CD14-positive monocyte (primary cell): ENCODE measurements around the gene S100P. TPM values are rescaled to one million over a fixed set of nuclear protein-coding genes. Genes with fewer than 3 reads are reported as not detected.

Experiments
- DNase-seq, 3 donors: peaks; one replicate each; pipeline ENCODE4 v3.0.0-alpha.2; 2011 to 2022
- H2AFZ ChIP-seq: 2 replicates; pipeline ENCODE4 v1.6.0; 2012; ENCODE audit warnings: mild to moderate bottlenecking, low read depth, low read length, inconsistent platforms; ENCODE audit not compliant: insufficient read depth, poor library complexity, severe bottlenecking
- H3K27ac ChIP-seq, 2 donors: 1 replicate in 1 of 2; 2 replicates in 1 of 2; pipeline ENCODE4 v1.5.1; 2012 to 2013; ENCODE audit warnings: low read length in 2 of 2, control low read depth in 1 of 2, inconsistent platforms in 1 of 2, low read depth in 1 of 2, mild to moderate bottlenecking in 1 of 2
- H3K27me3 ChIP-seq, 2 donors: one replicate each; pipeline versions ENCODE4 v1.6.0 to v1.6.1; 2011 to 2013; ENCODE audit warnings: low read length in 2 of 2; ENCODE audit not compliant: control insufficient read depth in 2 of 2, insufficient read depth in 2 of 2
- H3K36me3 ChIP-seq, 2 donors: replicated peaks in 1 of 2; 1 replicate in 1 of 2; 2 replicates in 1 of 2; pipeline versions ENCODE4 v1.5.1 to v1.6.1; 2012 to 2013; ENCODE audit warnings: low read length in 2 of 2, control low read depth in 1 of 2, inconsistent platforms in 1 of 2, mild to moderate bottlenecking in 1 of 2; ENCODE audit not compliant: insufficient read depth in 2 of 2, control insufficient read depth in 1 of 2
- H3K4me1 ChIP-seq, 2 donors: 1 replicate in 1 of 2; 2 replicates in 1 of 2; pipeline versions ENCODE4 v1.5.1 to v1.6.1; 2012 to 2013; ENCODE audit warnings: low read length in 2 of 2, control low read depth in 1 of 2, inconsistent platforms in 1 of 2, mild to moderate bottlenecking in 1 of 2, moderate library complexity in 1 of 2; ENCODE audit not compliant: insufficient read depth in 2 of 2, control insufficient read depth in 1 of 2
- H3K4me2 ChIP-seq: replicated peaks from 2 replicates; pipeline ENCODE3; 2012; ENCODE audit warnings: low read length, moderate library complexity, mild to moderate bottlenecking; ENCODE audit not compliant: poor library complexity, severe bottlenecking; ENCODE audit errors: extremely low read depth
- H3K4me3 ChIP-seq, 3 experiments: fragments of 200-600 bp in 1 of 3; sonication (generic) in 1 of 3; replicated peaks in 1 of 3; 1 replicate in 2 of 3; 2 replicates in 1 of 3; pipeline ENCODE4 v1.5.1; 2011 to 2013; ENCODE audit warnings: low read length in 3 of 3, mild to moderate bottlenecking in 3 of 3, control low read depth in 2 of 3, low read depth in 2 of 3, inconsistent platforms in 1 of 3, moderate library complexity in 1 of 3
- H3K79me2 ChIP-seq: 2 replicates; pipeline ENCODE4 v1.6.0; 2012; ENCODE audit warnings: mild to moderate bottlenecking, control low read depth, inconsistent platforms, low read length, moderate library complexity; ENCODE audit not compliant: insufficient read depth
- H3K9ac ChIP-seq: 2 replicates; pipeline ENCODE4 v1.6.0; 2017; ENCODE audit warnings: low read length, mild to moderate bottlenecking; ENCODE audit not compliant: insufficient read depth, poor library complexity, severe bottlenecking
- H3K9me3 ChIP-seq, 2 donors: replicated peaks in 1 of 2; 1 replicate in 1 of 2; 2 replicates in 1 of 2; pipeline versions ENCODE4 v1.5.1 to v1.6.1; 2012 to 2013; ENCODE audit warnings: low read length in 2 of 2, control low read depth in 1 of 2; ENCODE audit not compliant: control insufficient read depth in 1 of 2, insufficient read depth in 1 of 2
- H4K20me1 ChIP-seq: 2 replicates; pipeline ENCODE4 v1.6.0; 2012; ENCODE audit warnings: mild to moderate bottlenecking, low read length, control low read depth, moderate library complexity; ENCODE audit not compliant: insufficient read depth
- H3K27ac Mint-ChIP-seq, 7 donors: one replicate each; pipeline ENCODE4 v1.8.0; 2020; ENCODE audit warnings: mild to moderate bottlenecking in 7 of 7, mixed read lengths in 7 of 7, moderate library complexity in 6 of 7, inconsistent platforms in 2 of 7
- H3K27me3 Mint-ChIP-seq, 3 donors: one replicate each; pipeline ENCODE4 v1.8.0; 2021 to 2022; ENCODE audit warnings: low read depth in 3 of 3, mild to moderate bottlenecking in 3 of 3, mixed read lengths in 3 of 3, moderate library complexity in 3 of 3, inconsistent platforms in 1 of 3
- H3K36me3 Mint-ChIP-seq, 2 donors: one replicate each; pipeline ENCODE4 v1.8.0; 2020; ENCODE audit warnings: mixed read lengths in 2 of 2, inconsistent platforms in 1 of 2, mild to moderate bottlenecking in 1 of 2
- H3K4me1 Mint-ChIP-seq: one replicate; pipeline ENCODE4 v1.8.0; 2020; ENCODE audit warnings: mild to moderate bottlenecking, mixed read lengths
- H3K4me3 Mint-ChIP-seq, 2 donors: one replicate each; pipeline ENCODE4 v1.8.0; 2020; ENCODE audit warnings: mild to moderate bottlenecking in 2 of 2, mixed read lengths in 2 of 2, moderate library complexity in 1 of 2
- H3K9me3 Mint-ChIP-seq, 7 donors: one replicate each; pipeline ENCODE4 v1.8.0; 2020 to 2022; ENCODE audit warnings: mixed read lengths in 7 of 7, mild to moderate bottlenecking in 6 of 7, moderate library complexity in 6 of 7, inconsistent platforms in 2 of 7
- CTCF ChIP-seq: fragments of 200-600 bp; IDR thresholded peaks from one replicate; pipeline ENCODE4 v1.8.0; 2022; ENCODE audit warnings: antibody characterized with exemption, mild to moderate bottlenecking
- WGBS: methylation state at CpG from one replicate; pipeline ENCODE4 v1.1.5; 2013; ENCODE audit warnings: missing lambda C conversion rate; ENCODE audit not compliant: insufficient coverage; 5-methylcytosine and 5-hydroxymethylcytosine counted together
- intact Hi-C, 2 donors: fragments of 100-400 bp; cut with micrococcal nuclease; formaldehyde crosslinking; loops; one replicate each; pipeline versions ENCODE4 v1.15.0 to v1.15.1; 2023
- polyA plus RNA-seq, 3 donors: library from polyadenylated mRNA; depleted of rRNA in 1 of 3; unstranded in 2 of 3; stranded (reverse) in 1 of 3; fragments of 300-500 nt in 2 of 3; fragments of >200 nt in 1 of 3; fragmentation: Illumina TruSeq in 2 of 3; gene quantifications; 1 replicate in 2 of 3; 2 replicates in 1 of 3; pipeline ENCODE4 v1.2.3, GENCODE V29; 2012 to 2021

Gene S100P
- polyA plus RNA-seq, 3 donors, result 13.6 to 71.2 (median 29.3) TPM

GRCh38 chr4:6665320-6665654, 28.4 kb upstream of the S100P start:
- Mint-ChIP-seq H3K27ac (no peak overlapping the region), H3K4me1 (peaks cover 2% of the 10 kb centered on the region), H3K36me3 (no peaks in the 10 kb centered on the region), H3K9me3 (peaks cover 0 to 13% (median 4%) of the 10 kb centered on the region in 7 donors), H3K27me3 (peaks cover 2 to 43% (median 37%) of the 10 kb centered on the region in 3 donors), H3K4me3 (no peak overlapping the region)
- no peak overlapping the region for H3K4me2 ChIP-seq
- no peaks in the 10 kb centered on the region for H3K36me3 ChIP-seq
- H4K20me1 ChIP-seq, result no peaks in the 10 kb centered on the region
- 100% methylated on average over 6 of the region's 9 CpGs for whole genome bisulfite sequencing
- H3K4me1 ChIP-seq, result peaks cover 3 to 8% of the 10 kb centered on the region in 2 donors
- H3K9ac ChIP-seq, result no peak overlapping the region
- no peaks in the 10 kb centered on the region for H3K79me2 ChIP-seq
- H3K27ac ChIP-seq, result no peak overlapping the region
- no peak for TF ChIP-seq CTCF
- no peak overlapping the region for H3K4me3 ChIP-seq
- no peak for DNase-seq
- H3K9me3 ChIP-seq, result peaks cover 0 to 7% of the 10 kb centered on the region in 2 donors
- peaks cover 36 to 51% of the 10 kb centered on the region in 2 donors for H3K27me3 ChIP-seq
- H2AFZ ChIP-seq, result no peak overlapping the region
- intact Hi-C loops, result no loop called here

- H3K4me1 Mint-ChIP-seq, result peaks cover 5% of the 10 kb centered on the region
- intact Hi-C loops, result no loop called here
- peaks cover 0 to 13% (median 4%) of the 10 kb centered on the region in 7 donors for H3K9me3 Mint-ChIP-seq
- peaks cover 2 to 15% (median 7%) of the 10 kb centered on the region in 3 donors for H3K27me3 Mint-ChIP-seq
- Histone ChIP-seq H3K27ac (no peak overlapping the region), H3K27me3 (peaks cover 16 to 20% of the 10 kb centered on the region in 2 donors), H4K20me1 (no peaks in the 10 kb centered on the region), H3K4me1 (peaks cover 3 to 9% of the 10 kb centered on the region in 2 donors), H3K9me3 (peaks cover 0 to 7% of the 10 kb centered on the region in 2 donors), H3K4me3 (no peak overlapping the region), H3K36me3 (no peaks in the 10 kb centered on the region), H3K9ac (no peak overlapping the region), H3K79me2 (no peaks in the 10 kb centered on the region), H3K4me2 (no peak overlapping the region), H2AFZ (no peak overlapping the region)
- no peak overlapping the region for H3K27ac Mint-ChIP-seq
- no peak overlapping the region for H3K4me3 Mint-ChIP-seq
- no peak for DNase-seq
- TF ChIP-seq CTCF, result no peak
- WGBS, result 95% methylated on average over 10 of the region's 11 CpGs
- H3K36me3 Mint-ChIP-seq, result no peaks in the 10 kb centered on the region
Observed at GRCh38 chr4:6668391-6668790, 25.3 kb upstream of the S100P start.
